ENCODE results near the gene CNN1. TPM values are rescaled to one million over a fixed set of nuclear protein-coding genes. Genes with fewer than 3 reads are reported as not detected.

CNN1 gene
- total RNA-seq, 1 experiment from 2014 or later: 0.54 TPM

- no peak for DNase-seq
- no peaks in the 10 kb centered on the region for H3K36me3 Mint-ChIP-seq (ENCODE audit: insufficient read depth, unreplicated experiment)
- intact Hi-C loops (cut with micrococcal nuclease; ENCODE audit: unreplicated experiment): loop anchor here (2.0 kb wide), 1 partner anchor 50 kb away; no protein-coding TSS in a partner anchor
- no peaks in the 10 kb centered on the region for H3K9me3 Mint-ChIP-seq (ENCODE audit: unreplicated experiment)
- peaks cover 11% of the 10 kb centered on the region for H3K4me1 Mint-ChIP-seq (ENCODE audit: low read depth, unreplicated experiment)
- no peak for TF ChIP-seq CTCF (IDR thresholded peaks at IDR 0.05; ENCODE audit: insufficient read depth in 1 of 2, low read depth in 1 of 2, low read length in 1 of 2, severe bottlenecking in 1 of 2, unreplicated experiment in 1 of 2)
- Histone ChIP-seq H3K4me3 (ENCODE audit: low read depth, low read length) (no peak overlapping the region), H3K27me3 (replicated peaks; ENCODE audit: control insufficient read depth, insufficient read depth, low read length) (no peaks in the 10 kb centered on the region), H3K36me3 (ENCODE audit: control insufficient read depth, insufficient read depth, low read length) (no peaks in the 10 kb centered on the region), H3K9me3 (no peaks in the 10 kb centered on the region), H3K4me1 (peaks cover 6% of the 10 kb centered on the region)
- ChIA-PET POLR2A (interaction anchor here (0.5 kb wide), 1 partner anchor 53 kb away, joined by 6 read pairs; no protein-coding TSS in a partner anchor), CTCF (no interaction called here)
- H3K27ac Mint-ChIP-seq (ENCODE audit: unreplicated experiment): no peak overlapping the region
- H3K27me3 Mint-ChIP-seq (ENCODE audit: insufficient read depth, unreplicated experiment): peaks cover 3% of the 10 kb centered on the region
- H3K4me3 Mint-ChIP-seq (ENCODE audit: unreplicated experiment): no peak overlapping the region
- BruUV-seq (replicated peaks): no TSS peak
Measured at GRCh38 chr19:11586331-11586730, 47.7 kb downstream of the CNN1 start.

GRCh38 chr19:11587302-11587974, 48.8 kb downstream of the CNN1 start:
- no TSS peak for BruUV-seq (replicated peaks)
- Histone ChIP-seq H3K27me3 (replicated peaks; ENCODE audit: control insufficient read depth, insufficient read depth, low read length) (no peaks in the 10 kb centered on the region), H3K36me3 (ENCODE audit: control insufficient read depth, insufficient read depth, low read length) (no peaks in the 10 kb centered on the region), H3K9me3 (no peaks in the 10 kb centered on the region), H3K4me1 (peaks cover 6% of the 10 kb centered on the region), H3K4me3 (ENCODE audit: low read depth, low read length) (no peak overlapping the region)
- Mint-ChIP-seq H3K27ac (ENCODE audit: unreplicated experiment) (no peak overlapping the region), H3K4me3 (ENCODE audit: unreplicated experiment) (no peak overlapping the region), H3K36me3 (ENCODE audit: insufficient read depth, unreplicated experiment) (no peaks in the 10 kb centered on the region), H3K4me1 (ENCODE audit: low read depth, unreplicated experiment) (peaks cover 11% of the 10 kb centered on the region), H3K27me3 (ENCODE audit: insufficient read depth, unreplicated experiment) (peaks cover 3% of the 10 kb centered on the region), H3K9me3 (ENCODE audit: unreplicated experiment) (no peaks in the 10 kb centered on the region)
- peak; percentile 69 to 81 for DNase-seq
- intact Hi-C loops (cut with micrococcal nuclease; ENCODE audit: unreplicated experiment): loop anchor here (1.0 to 2.0 kb wide), 3 partner anchors 27 to 91 kb away; no protein-coding TSS in a partner anchor
- ChIA-PET POLR2A (no interaction called here), CTCF (no interaction called here)
- peak; percentile 90 for TF ChIP-seq CTCF (IDR thresholded peaks at IDR 0.05; ENCODE audit: insufficient read depth in 1 of 2, low read depth in 1 of 2, low read length in 1 of 2, severe bottlenecking in 1 of 2, unreplicated experiment in 1 of 2)

GRCh38 chr19:11587975-11588631, 49.5 kb downstream of the CNN1 start:
- BruUV-seq (replicated peaks): no TSS peak
- no peaks in the 10 kb centered on the region for H3K9me3 Mint-ChIP-seq (ENCODE audit: unreplicated experiment)
- CTCF ChIA-PET: interaction anchor here (0.6 kb wide), 1 partner anchor 15 kb away, joined by 4 read pairs; no protein-coding TSS in a partner anchor

More at GRCh38 chr19:11587975-11588631, 49.5 kb downstream of the CNN1 start:
- intact Hi-C loops (cut with micrococcal nuclease; ENCODE audit: unreplicated experiment): loop anchor here (1.0 to 2.0 kb wide), 3 partner anchors 28 to 92 kb away; no protein-coding TSS in a partner anchor
- no peak overlapping the region for H3K4me3 ChIP-seq (ENCODE audit: low read depth, low read length)
- no peak overlapping the region for H3K27ac Mint-ChIP-seq (ENCODE audit: unreplicated experiment)
- no peaks in the 10 kb centered on the region for H3K9me3 ChIP-seq
- no peaks in the 10 kb centered on the region for H3K36me3 ChIP-seq (ENCODE audit: control insufficient read depth, insufficient read depth, low read length)
- POLR2A ChIA-PET: no interaction called here
- TF ChIP-seq CTCF (IDR thresholded peaks at IDR 0.05; ENCODE audit: insufficient read depth in 1 of 2, low read depth in 1 of 2, low read length in 1 of 2, severe bottlenecking in 1 of 2, unreplicated experiment in 1 of 2): no peak
- H3K27me3 ChIP-seq (replicated peaks; ENCODE audit: control insufficient read depth, insufficient read depth, low read length): no peaks in the 10 kb centered on the region
- peaks cover 3% of the 10 kb centered on the region for H3K27me3 Mint-ChIP-seq (ENCODE audit: insufficient read depth, unreplicated experiment)
- H3K36me3 Mint-ChIP-seq (ENCODE audit: insufficient read depth, unreplicated experiment): no peaks in the 10 kb centered on the region
- peaks cover 6% of the 10 kb centered on the region for H3K4me1 ChIP-seq
- DNase-seq: no peak
- H3K4me3 Mint-ChIP-seq (ENCODE audit: unreplicated experiment): no peak overlapping the region
- H3K4me1 Mint-ChIP-seq (ENCODE audit: low read depth, unreplicated experiment): peaks cover 11% of the 10 kb centered on the region

Data from Caco-2 (cell line).